Panc1 (cell line): ENCODE measurements around the gene PAK6. TPM values are rescaled to one million over a fixed set of nuclear protein-coding genes. Genes with fewer than 3 reads are reported as not detected.

ENCODE experiments used
- ATAC-seq: fragments of 200-7000 bp; cut with Tn5 transposase; 2 replicates; pipeline ENCODE4 v1.9.1; 2020; ENCODE audit warnings: mild to moderate bottlenecking, moderate library complexity
- BruUV-seq: library from RNA; stranded (reverse); fragments of 400-500 nt; replicated peaks from 2 replicates; lab custom pipeline; 2021; lab: Mats Ljungman, UMichigan
- CTCF ChIA-PET: fragments of 300-600 bp; sonication (Branson Sonifier 250); formaldehyde crosslinking; loops from one replicate; lab custom pipeline; 2022; ENCODE audit warnings: antibody characterized with exemption; lab: Charles Lee
- POLR2A ChIA-PET: fragments of 300-600 bp; sonication (Branson Sonifier 250); formaldehyde crosslinking; loops from one replicate; lab custom pipeline; 2022; ENCODE audit warnings: antibody characterized with exemption; lab: Charles Lee
- DNase-seq: peaks from one replicate; pipeline ENCODE4 v3.0.0-alpha.2; 2010; ENCODE audit warnings: low read depth, low spot score
- H3K27ac ChIP-seq: 2 replicates; pipeline ENCODE4 v1.5.1; 2011; ENCODE audit warnings: mild to moderate bottlenecking, low read length, inconsistent platforms
- H3K27me3 ChIP-seq: fragments of 200-500 bp; sonication (Bioruptor generic); 2 replicates; pipeline ENCODE4 v1.6.0; 2014; ENCODE audit warnings: low read length, inconsistent platforms; ENCODE audit not compliant: control insufficient read depth, insufficient read depth
- H3K36me3 ChIP-seq: fragments of 200-500 bp; sonication (Bioruptor generic); 2 replicates; pipeline ENCODE4 v1.5.1; 2014; ENCODE audit warnings: inconsistent platforms, mild to moderate bottlenecking, low read length, moderate library complexity; ENCODE audit not compliant: control insufficient read depth, insufficient read depth
- H3K4me1 ChIP-seq: 2 replicates; pipeline ENCODE4 v1.5.1; 2011; ENCODE audit warnings: inconsistent platforms, mild to moderate bottlenecking, low read length, moderate library complexity; ENCODE audit not compliant: control insufficient read depth, insufficient read depth
- H3K4me3 ChIP-seq, 2 experiments: 2 replicates each; pipeline ENCODE4 v1.5.1; 2011 to 2012; ENCODE audit warnings: low read depth in 2 of 2, low read length in 2 of 2, mild to moderate bottlenecking in 2 of 2, inconsistent platforms in 1 of 2, moderate library complexity in 1 of 2
- H3K9me3 ChIP-seq: fragments of 200-500 bp; sonication (Bioruptor generic); 2 replicates; pipeline ENCODE4 v1.5.1; 2014; ENCODE audit warnings: low read depth, mild to moderate bottlenecking, inconsistent platforms, low read length, moderate library complexity; ENCODE audit not compliant: control insufficient read depth, insufficient read depth
- POLR2AphosphoS5 ChIP-seq: IDR thresholded peaks from 2 replicates; pipeline ENCODE4 v1.6.1; 2012; ENCODE audit warnings: mild to moderate bottlenecking, low read depth, low read length, moderate library complexity
- SIN3A ChIP-seq: IDR thresholded peaks from 2 replicates; pipeline ENCODE4 v1.6.1; 2012; ENCODE audit warnings: low read depth, mild to moderate bottlenecking, low read length, moderate library complexity, borderline replicate concordance; ENCODE audit not compliant: insufficient read depth
- TCF7L2 ChIP-seq: IDR thresholded peaks from 2 replicates; pipeline ENCODE4 v1.6.1; 2011; ENCODE audit warnings: mild to moderate bottlenecking, low read depth, low read length, inconsistent platforms
- in situ Hi-C: cut with HindIII; loops from 2 replicates; pipeline ENCODE4 v1.10.0; 2016; ENCODE audit warnings: low sequenced_read_pairs, low pct_unique_long_range_greater_than_20kb
- intact Hi-C: fragments of 100-400 bp; cut with micrococcal nuclease; formaldehyde crosslinking; loops from one replicate; pipeline ENCODE4 v1.10.0; 2022; ENCODE audit not compliant: unreplicated experiment
- total RNA-seq: library from RNA; stranded (reverse); gene quantifications from one replicate; pipeline ENCODE4 v1.2.1, GENCODE V29; 2021; ENCODE audit not compliant: unreplicated experiment
- TF ChIP-seq, protein P1 (sequence below): fragments of 450-650 bp; IDR thresholded peaks from 2 replicates; pipeline ENCODE4 v1.5.1; 2017; ENCODE audit warnings: mild to moderate bottlenecking
- TF ChIP-seq, protein P2 (sequence below), 2 experiments: IDR thresholded peaks; 2 replicates each; pipeline ENCODE4 v1.6.1; 2011 to 2012; ENCODE audit warnings: low read depth in 2 of 2, control low read depth in 1 of 2, low read length in 1 of 2, mild to moderate bottlenecking in 1 of 2, moderate library complexity in 1 of 2; ENCODE audit not compliant: insufficient read depth in 1 of 2

PAK6 gene
- total RNA-seq, 1 experiment from 2014 or later: 6.3 TPM

DNA sequence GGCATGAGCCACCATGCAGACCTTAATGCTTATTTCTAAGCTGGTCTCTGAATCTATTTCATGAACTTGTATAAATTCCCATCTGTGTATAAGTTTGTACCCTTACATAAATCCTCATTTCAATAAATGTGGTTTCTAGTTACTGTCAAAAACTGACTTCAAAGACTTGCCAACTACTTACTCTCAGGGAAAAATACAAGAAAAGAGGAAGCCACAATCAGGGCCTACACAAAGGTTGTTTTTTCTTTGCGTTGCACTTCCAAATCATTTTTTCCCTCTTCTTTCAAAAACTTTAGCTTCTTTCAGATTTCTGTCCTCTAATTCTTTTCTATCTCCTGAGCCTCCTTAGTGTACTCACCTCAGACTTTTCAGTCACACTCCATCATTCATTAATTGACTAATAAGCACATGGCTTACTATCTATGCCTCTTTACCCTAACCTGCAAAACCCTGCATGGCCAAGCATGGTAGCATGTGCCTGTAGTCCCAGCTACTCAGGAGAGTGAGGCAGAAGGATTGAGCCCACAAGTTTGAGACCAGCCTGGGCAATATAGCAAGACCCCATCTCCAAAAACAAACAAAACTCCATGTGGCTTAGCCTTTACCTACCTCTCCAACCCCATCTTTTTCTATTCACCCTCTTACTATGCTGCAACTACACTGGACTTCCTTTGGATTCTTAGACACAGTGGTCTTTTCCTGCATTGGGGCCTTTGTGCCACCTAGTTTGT lies 40.3 kb upstream of the PAK6 start:
- in situ Hi-C loops: no loop called here

DNA sequence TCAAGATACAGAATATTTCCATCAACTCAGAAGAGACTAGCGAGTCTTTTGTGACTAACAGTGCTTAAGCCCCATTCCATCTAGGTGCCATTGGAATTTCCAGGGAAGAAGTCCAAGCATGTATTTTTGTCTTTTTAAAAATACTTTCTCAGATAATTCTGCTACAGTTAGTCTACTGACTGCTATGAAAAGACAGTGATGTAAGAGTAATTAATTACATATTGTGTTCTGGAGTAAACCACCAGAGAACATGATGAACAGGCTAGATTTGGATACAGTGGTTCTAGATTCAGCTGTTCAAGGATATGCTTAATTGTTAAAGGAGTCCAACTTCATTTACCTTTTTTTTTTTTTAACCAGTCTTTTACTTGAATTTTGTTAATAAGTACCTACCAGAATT lies 34.8 kb upstream of the PAK6 start:
- DNase-seq (no peak), ATAC-seq (no peak)
- Histone ChIP-seq H3K27ac (no peak overlapping the region), H3K4me3 (no peak overlapping the region), H3K4me1 (no peaks in the 10 kb centered on the region), H3K27me3 (no peaks in the 10 kb centered on the region), H3K36me3 (peaks cover 63% of the 10 kb centered on the region), H3K9me3 (no peaks in the 10 kb centered on the region)
- POLR2A ChIA-PET: interaction anchor here (0.7 kb wide), 1 partner anchor 106 kb away, joined by 6 read pairs; no protein-coding TSS in a partner anchor
- intact Hi-C loops: no loop called here
- in situ Hi-C loops: no loop called here
- no TSS peak for BruUV-seq
- no peak for TF ChIP-seq SIN3A
- TF ChIP-seq, protein P1, sequence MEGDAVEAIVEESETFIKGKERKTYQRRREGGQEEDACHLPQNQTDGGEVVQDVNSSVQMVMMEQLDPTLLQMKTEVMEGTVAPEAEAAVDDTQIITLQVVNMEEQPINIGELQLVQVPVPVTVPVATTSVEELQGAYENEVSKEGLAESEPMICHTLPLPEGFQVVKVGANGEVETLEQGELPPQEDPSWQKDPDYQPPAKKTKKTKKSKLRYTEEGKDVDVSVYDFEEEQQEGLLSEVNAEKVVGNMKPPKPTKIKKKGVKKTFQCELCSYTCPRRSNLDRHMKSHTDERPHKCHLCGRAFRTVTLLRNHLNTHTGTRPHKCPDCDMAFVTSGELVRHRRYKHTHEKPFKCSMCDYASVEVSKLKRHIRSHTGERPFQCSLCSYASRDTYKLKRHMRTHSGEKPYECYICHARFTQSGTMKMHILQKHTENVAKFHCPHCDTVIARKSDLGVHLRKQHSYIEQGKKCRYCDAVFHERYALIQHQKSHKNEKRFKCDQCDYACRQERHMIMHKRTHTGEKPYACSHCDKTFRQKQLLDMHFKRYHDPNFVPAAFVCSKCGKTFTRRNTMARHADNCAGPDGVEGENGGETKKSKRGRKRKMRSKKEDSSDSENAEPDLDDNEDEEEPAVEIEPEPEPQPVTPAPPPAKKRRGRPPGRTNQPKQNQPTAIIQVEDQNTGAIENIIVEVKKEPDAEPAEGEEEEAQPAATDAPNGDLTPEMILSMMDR: no peak
- TF ChIP-seq POLR2AphosphoS5: no peak
- no peak for TF ChIP-seq TCF7L2
- TF ChIP-seq, protein P2, sequence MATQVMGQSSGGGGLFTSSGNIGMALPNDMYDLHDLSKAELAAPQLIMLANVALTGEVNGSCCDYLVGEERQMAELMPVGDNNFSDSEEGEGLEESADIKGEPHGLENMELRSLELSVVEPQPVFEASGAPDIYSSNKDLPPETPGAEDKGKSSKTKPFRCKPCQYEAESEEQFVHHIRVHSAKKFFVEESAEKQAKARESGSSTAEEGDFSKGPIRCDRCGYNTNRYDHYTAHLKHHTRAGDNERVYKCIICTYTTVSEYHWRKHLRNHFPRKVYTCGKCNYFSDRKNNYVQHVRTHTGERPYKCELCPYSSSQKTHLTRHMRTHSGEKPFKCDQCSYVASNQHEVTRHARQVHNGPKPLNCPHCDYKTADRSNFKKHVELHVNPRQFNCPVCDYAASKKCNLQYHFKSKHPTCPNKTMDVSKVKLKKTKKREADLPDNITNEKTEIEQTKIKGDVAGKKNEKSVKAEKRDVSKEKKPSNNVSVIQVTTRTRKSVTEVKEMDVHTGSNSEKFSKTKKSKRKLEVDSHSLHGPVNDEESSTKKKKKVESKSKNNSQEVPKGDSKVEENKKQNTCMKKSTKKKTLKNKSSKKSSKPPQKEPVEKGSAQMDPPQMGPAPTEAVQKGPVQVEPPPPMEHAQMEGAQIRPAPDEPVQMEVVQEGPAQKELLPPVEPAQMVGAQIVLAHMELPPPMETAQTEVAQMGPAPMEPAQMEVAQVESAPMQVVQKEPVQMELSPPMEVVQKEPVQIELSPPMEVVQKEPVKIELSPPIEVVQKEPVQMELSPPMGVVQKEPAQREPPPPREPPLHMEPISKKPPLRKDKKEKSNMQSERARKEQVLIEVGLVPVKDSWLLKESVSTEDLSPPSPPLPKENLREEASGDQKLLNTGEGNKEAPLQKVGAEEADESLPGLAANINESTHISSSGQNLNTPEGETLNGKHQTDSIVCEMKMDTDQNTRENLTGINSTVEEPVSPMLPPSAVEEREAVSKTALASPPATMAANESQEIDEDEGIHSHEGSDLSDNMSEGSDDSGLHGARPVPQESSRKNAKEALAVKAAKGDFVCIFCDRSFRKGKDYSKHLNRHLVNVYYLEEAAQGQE (IDR thresholded peaks at IDR 0.05; ENCODE audit: insufficient read depth in 1 of 2, low read depth in 2 of 2, low read length in 1 of 2): no peak
- CTCF ChIA-PET: interaction anchor here (0.7 kb wide), 1 partner anchor 100 kb away, joined by 5 read pairs; no protein-coding TSS in a partner anchor

More for the DNA sequence above, 40.3 kb upstream of the PAK6 start:
- POLR2A ChIA-PET: no interaction called here
- Histone ChIP-seq H3K36me3 (peaks cover 43% of the 10 kb centered on the region), H3K27me3 (no peaks in the 10 kb centered on the region), H3K4me3 (no peak overlapping the region), H3K9me3 (no peaks in the 10 kb centered on the region), H3K4me1 (no peaks in the 10 kb centered on the region), H3K27ac (no peak overlapping the region)
- intact Hi-C loops: no loop called here
- ATAC-seq (no peak), DNase-seq (no peak)
- CTCF ChIA-PET: no interaction called here
- BruUV-seq: no TSS peak
- no peak for TF ChIP-seq TCF7L2
- TF ChIP-seq POLR2AphosphoS5: no peak
- TF ChIP-seq SIN3A: no peak
- TF ChIP-seq, protein P1: no peak
- TF ChIP-seq, protein P2 (IDR thresholded peaks at IDR 0.05; ENCODE audit: insufficient read depth in 1 of 2, low read depth in 2 of 2, low read length in 1 of 2): no peak
